ENCODE results near the gene SPHKAP.

The SPHKAP gene

DNA sequence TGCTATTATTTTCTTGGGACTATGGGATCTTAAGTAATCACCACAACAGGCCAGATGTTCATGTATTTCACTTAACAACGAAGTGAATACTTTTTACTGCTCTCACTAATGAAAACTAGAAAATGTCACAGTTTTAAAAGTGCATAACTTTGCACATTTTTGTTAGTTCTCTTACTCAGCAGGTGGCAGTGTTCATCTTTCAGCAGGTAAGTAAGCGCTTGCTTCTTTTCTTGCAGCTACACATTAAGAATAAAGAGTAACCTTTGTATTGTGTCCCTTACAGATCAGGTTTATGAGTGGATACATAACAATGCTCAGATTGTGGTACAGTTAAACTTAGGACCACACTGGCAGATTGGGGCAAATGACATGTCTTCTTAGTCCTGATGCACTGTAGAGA lies 249.1 kb downstream of the SPHKAP start:
- Histone ChIP-seq H3K9me3 (ENCODE audit: insufficient read depth, low read length) (peaks cover 3% of the 10 kb centered on the region; the same call in 1 of the 2 replicates), H3K79me2 (ENCODE audit: low read length) (no peaks in the 10 kb centered on the region), H3K4me1 (ENCODE audit: low read length) (peaks cover 25% of the 10 kb centered on the region), H3K36me3 (replicated peaks; ENCODE audit: low read depth, low read length) (no peaks in the 10 kb centered on the region), H2AFZ (ENCODE audit: low read depth, low read length) (no peak overlapping the region), H4K20me1 (ENCODE audit: insufficient read depth, low read length) (no peaks in the 10 kb centered on the region), H3K4me2 (ENCODE audit: low read length) (peak overlapping the region; percentile 66), H3K9ac (ENCODE audit: low read length) (no peak overlapping the region), H3K27ac (ENCODE audit: low read length) (no peak overlapping the region), H3K4me3 (ENCODE audit: low read length) (peak overlapping the region; percentile 59), H3K27me3 (ENCODE audit: low read depth, low read length) (0 out of 2 replicates have a peak, but pooled peaks cover 3% of the 10 kb centered on the region)
- TF ChIP-seq, protein P1, sequence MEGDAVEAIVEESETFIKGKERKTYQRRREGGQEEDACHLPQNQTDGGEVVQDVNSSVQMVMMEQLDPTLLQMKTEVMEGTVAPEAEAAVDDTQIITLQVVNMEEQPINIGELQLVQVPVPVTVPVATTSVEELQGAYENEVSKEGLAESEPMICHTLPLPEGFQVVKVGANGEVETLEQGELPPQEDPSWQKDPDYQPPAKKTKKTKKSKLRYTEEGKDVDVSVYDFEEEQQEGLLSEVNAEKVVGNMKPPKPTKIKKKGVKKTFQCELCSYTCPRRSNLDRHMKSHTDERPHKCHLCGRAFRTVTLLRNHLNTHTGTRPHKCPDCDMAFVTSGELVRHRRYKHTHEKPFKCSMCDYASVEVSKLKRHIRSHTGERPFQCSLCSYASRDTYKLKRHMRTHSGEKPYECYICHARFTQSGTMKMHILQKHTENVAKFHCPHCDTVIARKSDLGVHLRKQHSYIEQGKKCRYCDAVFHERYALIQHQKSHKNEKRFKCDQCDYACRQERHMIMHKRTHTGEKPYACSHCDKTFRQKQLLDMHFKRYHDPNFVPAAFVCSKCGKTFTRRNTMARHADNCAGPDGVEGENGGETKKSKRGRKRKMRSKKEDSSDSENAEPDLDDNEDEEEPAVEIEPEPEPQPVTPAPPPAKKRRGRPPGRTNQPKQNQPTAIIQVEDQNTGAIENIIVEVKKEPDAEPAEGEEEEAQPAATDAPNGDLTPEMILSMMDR (IDR thresholded peaks at IDR 0.05; ENCODE audit: low read depth, low read length) = peak; percentile 45
- TF ChIP-seq EZH2phosphoT487 (IDR thresholded peaks at IDR 0.05; ENCODE audit: low read depth) = no peak

DNA sequence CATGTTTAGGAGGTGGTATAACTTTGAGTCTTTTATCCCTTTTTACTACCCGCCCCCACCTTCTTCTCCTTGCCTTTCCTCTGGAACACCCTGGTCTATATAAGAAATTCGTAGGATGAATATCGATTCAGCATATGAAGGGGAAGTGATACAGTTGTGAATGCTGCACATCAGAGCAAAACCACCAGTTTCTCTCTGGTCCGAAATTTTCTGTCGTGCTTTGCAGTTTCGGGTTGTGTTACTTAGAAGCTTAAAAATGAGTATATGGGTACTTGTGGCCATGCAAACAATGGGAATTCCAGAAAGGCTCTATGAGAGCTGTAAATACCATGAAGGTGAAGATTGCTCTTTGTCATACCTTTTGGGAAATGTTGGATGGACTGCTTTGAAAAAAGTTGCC lies 249.5 kb downstream of the SPHKAP start:
- Histone ChIP-seq H3K36me3 (replicated peaks; ENCODE audit: low read depth, low read length) (no peaks in the 10 kb centered on the region), H3K4me2 (ENCODE audit: low read length) (peak overlapping the region; percentile 66), H3K4me3 (ENCODE audit: low read length) (peak overlapping the region; percentile 59), H3K4me1 (ENCODE audit: low read length) (peaks cover 25% of the 10 kb centered on the region), H4K20me1 (ENCODE audit: insufficient read depth, low read length) (no peaks in the 10 kb centered on the region), H3K9me3 (ENCODE audit: insufficient read depth, low read length) (peaks cover 7% of the 10 kb centered on the region; the same call in 1 of the 2 replicates), H3K9ac (ENCODE audit: low read length) (no peak overlapping the region), H3K27me3 (ENCODE audit: low read depth, low read length) (0 out of 2 replicates have a peak, but pooled peaks cover 3% of the 10 kb centered on the region), H3K27ac (ENCODE audit: low read length) (no peak overlapping the region), H3K79me2 (ENCODE audit: low read length) (no peaks in the 10 kb centered on the region), H2AFZ (ENCODE audit: low read depth, low read length) (no peak overlapping the region)
- TF ChIP-seq, protein P1 (IDR thresholded peaks at IDR 0.05; ENCODE audit: low read depth, low read length) = no peak
- no peak for TF ChIP-seq EZH2phosphoT487 (IDR thresholded peaks at IDR 0.05; ENCODE audit: low read depth)

All from OCI-LY3 (cell line).